SK-N-SH treated with all-trans-retinoic acid at 6 μM for 48 hours (cell line): ENCODE measurements around the gene MYO3A.

Experiments used
- ARNTL ChIP-seq: fragments of 450-650 bp; formaldehyde crosslinking; IDR thresholded peaks from 2 replicates; pipeline ENCODE4 v1.5.0; 2020; ENCODE audit warnings: low read depth, mild to moderate bottlenecking, moderate library complexity, borderline replicate concordance
- PATZ1 ChIP-seq: fragments of 250-450 bp; sonication (Bioruptor Pico); IDR thresholded peaks from 2 replicates; pipeline ENCODE4 v1.8.0; 2020; ENCODE audit warnings: mild to moderate bottlenecking, moderate library complexity, borderline replicate concordance
- RARB ChIP-seq: fragments of 250-450 bp; sonication (Bioruptor Pico); IDR thresholded peaks from 2 replicates; pipeline ENCODE4 v1.8.0; 2021; ENCODE audit warnings: mild to moderate bottlenecking, moderate library complexity

GRCh38 chr10:25938405-25938804, 4.4 kb downstream of the MYO3A start:
- TF ChIP-seq RARB: no peak
- TF ChIP-seq PATZ1 (CRISPR knock-in tag): no peak
- TF ChIP-seq ARNTL (CRISPR knock-in tag): no peak
